ENCODE data around the gene DYNLT2. TPM values are rescaled to one million over a fixed set of nuclear protein-coding genes. Genes with fewer than 3 reads are reported as not detected.

DYNLT2 gene
- total and polyA plus RNA-seq, 3 donors from 2014 or later, result 15.4 to 59.4 (median 20.4) TPM

- Histone ChIP-seq H3K27me3 (no peaks in the 10 kb centered on the region), H3K4me3 (no peak overlapping the region), H3K9me3 (no peaks in the 10 kb centered on the region), H3K27ac (no peak overlapping the region), H3K4me1 (no peaks in the 10 kb centered on the region), H3K36me3 (ENCODE audit: low read depth, missing control alignments) (no peaks in the 10 kb centered on the region)
- intact Hi-C loops (cut with DNase I; ENCODE audit: low total_unique reads), result no loop called here
- WGBS, 2 donors, result 93 to 94% methylated on average over 15 to 23 of the region's 23 CpGs
- no peak for DNase-seq
- TF ChIP-seq CTCF (IDR thresholded peaks at IDR 0.05) (no peak), POLR2A (IDR thresholded peaks at IDR 0.05) (no peak)
Observed at GRCh38 chr6:169783971-169784820, 32.8 kb upstream of the DYNLT2 start.

GRCh38 chr6:169783401-169783800, 32.0 kb upstream of the DYNLT2 start:
- no peak overlapping the region for H3K27ac ChIP-seq
- 92 to 94% methylated on average over 9 of the region's 9 CpGs for WGBS, 2 donors
- H3K27me3 ChIP-seq, result no peaks in the 10 kb centered on the region
- no peaks in the 10 kb centered on the region for H3K9me3 ChIP-seq
- no peaks in the 10 kb centered on the region for H3K36me3 ChIP-seq (ENCODE audit: low read depth, missing control alignments)
- H3K4me1 ChIP-seq, result no peaks in the 10 kb centered on the region
- TF ChIP-seq POLR2A (IDR thresholded peaks at IDR 0.05) (no peak), CTCF (IDR thresholded peaks at IDR 0.05) (no peak)
- no peak overlapping the region for H3K4me3 ChIP-seq
- peak; percentile 2 for DNase-seq
- intact Hi-C loops (cut with DNase I; ENCODE audit: low total_unique reads), result no loop called here

GRCh38 chr6:169782966-169783365, 31.6 kb upstream of the DYNLT2 start:
- no peak overlapping the region for H3K4me3 ChIP-seq
- intact Hi-C loops (cut with DNase I; ENCODE audit: low total_unique reads), result no loop called here
- H3K27me3 ChIP-seq, result no peaks in the 10 kb centered on the region
- no peak overlapping the region for H3K27ac ChIP-seq
- H3K4me1 ChIP-seq, result no peaks in the 10 kb centered on the region
- no peaks in the 10 kb centered on the region for H3K36me3 ChIP-seq (ENCODE audit: low read depth, missing control alignments)
- no peak for TF ChIP-seq CTCF (IDR thresholded peaks at IDR 0.05)
- TF ChIP-seq POLR2A (IDR thresholded peaks at IDR 0.05), result no peak
- peak; percentile 12 for DNase-seq
- 95 to 96% methylated on average over 6 to 8 of the region's 8 CpGs for WGBS, 2 donors
- no peaks in the 10 kb centered on the region for H3K9me3 ChIP-seq

- TF ChIP-seq POLR2A (IDR thresholded peaks at IDR 0.05) (no peak), CTCF (IDR thresholded peaks at IDR 0.05) (no peak)
- intact Hi-C loops (cut with DNase I; ENCODE audit: low total_unique reads), result no loop called here
- H3K36me3 ChIP-seq (ENCODE audit: low read depth, missing control alignments), result no peaks in the 10 kb centered on the region
- peak; percentile 6 for DNase-seq
- no peak overlapping the region for H3K27ac ChIP-seq
- WGBS, 2 donors, result 93 to 94% methylated on average over 11 of the region's 11 CpGs
- no peaks in the 10 kb centered on the region for H3K4me1 ChIP-seq
- no peaks in the 10 kb centered on the region for H3K9me3 ChIP-seq
- H3K27me3 ChIP-seq, result no peaks in the 10 kb centered on the region
- no peak overlapping the region for H3K4me3 ChIP-seq
Observed at GRCh38 chr6:169780571-169781091, 29.3 kb upstream of the DYNLT2 start.

Measured in testis (tissue), 3 donors.